A549 (cell line): ENCODE data around the gene ICOSLG. TPM values are rescaled to one million over a fixed set of nuclear protein-coding genes. Genes with fewer than 3 reads are reported as not detected.

Source experiments
- ATAC-seq, 2 experiments: fragments of 200-7000 bp in 1 of 2; fragments of >200 bp in 1 of 2; cut with Nextera tagmentation in 1 of 2; cut with Tn5 transposase in 1 of 2; 3 replicates each; pipeline versions ENCODE4 v1.8.0 to v1.9.1; 2018 to 2020; ENCODE audit warnings: mild to moderate bottlenecking in 1 of 2, moderate library complexity in 1 of 2
- CTCF ChIA-PET: fragments of 300-600 bp; sonication (Branson Sonifier 250); formaldehyde crosslinking; extraction: SDS; loops from one replicate; lab custom pipeline; 2021; ENCODE audit warnings: antibody characterized with exemption, inconsistent platforms; lab: Yijun Ruan, JAX
- POLR2A ChIA-PET: fragments of 350-600 bp; formaldehyde crosslinking; extraction: SDS; loops from one replicate; lab custom pipeline; 2021; ENCODE audit warnings: antibody characterized with exemption, inconsistent platforms; lab: Yijun Ruan, JAX
- DNase-seq, 2 experiments: peaks; one replicate each; pipeline versions ENCODE4 v3.0.0 to v3.0.0-alpha.2; 2011 to 2016; ENCODE audit warnings: low read depth in 1 of 2, low spot score in 1 of 2
- FAIRE-seq: peaks from 2 replicates; lab custom pipeline; 2011; peaks lifted over from hg19 to GRCh38; lab: Jason Lieb, UNC
- H3K27ac ChIP-seq, 2 experiments: fragments of >200 bp; sonication (Bioruptor Twin); formaldehyde crosslinking; 3 replicates each; pipeline ENCODE4 v1.5.1; 2016 to 2017
- H3K4me1 ChIP-seq: fragments of >200 bp; sonication (Bioruptor Twin); formaldehyde crosslinking; 3 replicates; pipeline ENCODE4 v1.6.1; 2016
- H3K4me2 ChIP-seq: fragments of >200 bp; sonication (Bioruptor Twin); formaldehyde crosslinking; 3 replicates; pipeline ENCODE4 v1.6.1; 2016
- H3K4me3 ChIP-seq: fragments of >200 bp; sonication (Bioruptor Twin); formaldehyde crosslinking; 3 replicates; pipeline ENCODE4 v1.5.1; 2016
- H3K9me3 ChIP-seq: fragments of >200 bp; sonication (Bioruptor Twin); formaldehyde crosslinking; 3 replicates; pipeline ENCODE4 v1.6.1; 2016
- ATOH8 ChIP-seq: fragments of 250-450 bp; sonication (Bioruptor Pico); IDR thresholded peaks from 2 replicates; pipeline ENCODE4 v1.5.0; 2020; ENCODE audit warnings: low read depth, mild to moderate bottlenecking, moderate library complexity
- CBX8 ChIP-seq: fragments of 200-600 bp; sonication (generic); IDR thresholded peaks from 2 replicates; pipeline ENCODE4 v1.6.1; 2016
- CTCF ChIP-seq: fragments of >200 bp; sonication (Bioruptor Twin); formaldehyde crosslinking; IDR thresholded peaks from 3 replicates; pipeline ENCODE4 v1.5.1; 2016
- ESRRA ChIP-seq: fragments of 150-350 bp; IDR thresholded peaks from 2 replicates; pipeline ENCODE4 v1.6.1; 2014; ENCODE audit warnings: mild to moderate bottlenecking, low read length, borderline replicate concordance
- FOSB ChIP-seq: fragments of 250-450 bp; sonication (Bioruptor Pico); IDR thresholded peaks from 2 replicates; pipeline ENCODE4 v1.5.0; 2020; ENCODE audit warnings: mild to moderate bottlenecking, moderate library complexity
- FOSL2 ChIP-seq, 2 experiments: fragments of 450-650 bp in 1 of 2; fragments of >200 bp in 1 of 2; sonication (Bioruptor Twin) in 1 of 2; formaldehyde crosslinking; IDR thresholded peaks; 2 replicates each; pipeline versions ENCODE4 v1.5.0 to v1.6.1; 2016 to 2020; ENCODE audit warnings: mild to moderate bottlenecking in 1 of 2, moderate library complexity in 1 of 2
- HDAC2 ChIP-seq: fragments of 200-600 bp; sonication (generic); IDR thresholded peaks from 2 replicates; pipeline ENCODE4 v1.6.1; 2016
- HMGXB4 ChIP-seq: fragments of 250-450 bp; sonication (Bioruptor Pico); IDR thresholded peaks from 2 replicates; pipeline ENCODE4 v1.5.0; 2021; ENCODE audit warnings: mild to moderate bottlenecking, moderate library complexity, borderline replicate concordance
- HOXB13 ChIP-seq: fragments of 250-450 bp; sonication (Bioruptor Pico); IDR thresholded peaks from 2 replicates; pipeline ENCODE4 v1.5.0; 2020; ENCODE audit warnings: low read depth, mild to moderate bottlenecking, moderate library complexity
- POLR2AphosphoS2 ChIP-seq: conservative IDR thresholded peaks from 2 replicates; pipeline ENCODE4 v1.6.1; 2012; ENCODE audit warnings: low read length, improper control_type of control experiment, inconsistent platforms
- RAD21 ChIP-seq, 2 experiments: fragments of >200 bp in 1 of 2; sonication (Bioruptor Twin) in 1 of 2; formaldehyde crosslinking in 1 of 2; IDR thresholded peaks in 1 of 2; conservative IDR thresholded peaks in 1 of 2; 2 replicates in 1 of 2; 3 replicates in 1 of 2; pipeline ENCODE4 v1.6.1; 2012 to 2018; ENCODE audit warnings: inconsistent platforms in 1 of 2
- REST ChIP-seq: fragments of 200-600 bp; sonication (generic); IDR thresholded peaks from 2 replicates; pipeline ENCODE4 v1.6.1; 2016; ENCODE audit warnings: antibody characterized with exemption, mild to moderate bottlenecking, moderate library complexity
- RFX5 ChIP-seq: fragments of 450-650 bp; IDR thresholded peaks from 2 replicates; pipeline ENCODE4 v1.7.1; 2014; ENCODE audit warnings: antibody characterized with exemption, mild to moderate bottlenecking, moderate library complexity
- SMC3 ChIP-seq: fragments of >200 bp; sonication (Bioruptor Twin); formaldehyde crosslinking; IDR thresholded peaks from 3 replicates; pipeline ENCODE4 v1.6.1; 2018; ENCODE audit warnings: inconsistent platforms
- ZC3H11A ChIP-seq: fragments of 450-650 bp; IDR thresholded peaks from 2 replicates; pipeline ENCODE4 v1.6.1; 2014; ENCODE audit warnings: antibody characterized with exemption, mild to moderate bottlenecking
- ZFP36 ChIP-seq: fragments of 450-650 bp; IDR thresholded peaks from 2 replicates; pipeline ENCODE4 v1.6.1; 2014; ENCODE audit warnings: borderline replicate concordance; ENCODE audit not compliant: partially characterized antibody
- ZSCAN20 ChIP-seq: fragments of 250-450 bp; sonication (Bioruptor Pico); IDR thresholded peaks from 2 replicates; pipeline ENCODE4 v1.8.0; 2022; ENCODE audit warnings: mild to moderate bottlenecking, moderate library complexity
- WGBS: methylation state at CpG from one replicate; pipeline ENCODE4 v1.1.6; 2017; ENCODE audit errors: missing lambda C conversion rate; 5-methylcytosine and 5-hydroxymethylcytosine counted together
- polyA plus RNA-seq, 4 experiments: library from polyadenylated mRNA; depleted of rRNA in 3 of 4; stranded (reverse); fragments of >200 nt; fragmentation: RNase III in 1 of 4; extraction: RNeasy Plus Mini Kit Qiagen cat#74134 plus additional on column Dnase treatment in 1 of 4; gene quantifications; 2 replicates in 3 of 4; 3 replicates in 1 of 4; pipeline ENCODE4 v1.2.3, GENCODE V29; 2011 to 2017

Gene ICOSLG
- polyA plus RNA-seq, 2 of the 4 experiments (the other 2 are of a cell fraction): 0.32 to 0.79 TPM

- DNase-seq (no peak), ATAC-seq (no peak), FAIRE-seq (no peak)
- TF ChIP-seq ZFP36 (no peak), RAD21 (conservative IDR thresholded peaks at IDR 0.05 in 1 of 2, IDR thresholded peaks at IDR 0.05 in 1 of 2) (no peak), HOXB13 (CRISPR knock-in tag) (no peak)
- WGBS: 81% methylated on average over 7 of the region's 21 CpGs
- POLR2A ChIA-PET: no interaction called here
- Histone ChIP-seq H3K9me3 (no peaks in the 10 kb centered on the region), H3K27ac (no peak overlapping the region), H3K4me2 (no peak overlapping the region), H3K4me1 (no peaks in the 10 kb centered on the region), H3K4me3 (no peak overlapping the region)
- CTCF ChIA-PET: interaction anchor here (2.3 kb wide), 1 partner anchor 11 kb away, joined by 11 read pairs; no protein-coding TSS in a partner anchor
Measured at GRCh38 chr21:44286086-44286715, 45.5 kb upstream of the ICOSLG start.

- Histone ChIP-seq H3K9me3 (no peaks in the 10 kb centered on the region), H3K27ac (no peak within 1 kb of the TSS), H3K4me3 (no peak within 1 kb of the TSS), H3K4me2 (no peak within 1 kb of the TSS), H3K4me1 (no peaks in the 10 kb centered on the region)
- TF ChIP-seq HMGXB4 (CRISPR knock-in tag): no peak
- TF ChIP-seq CTCF: no peak
- no peak for TF ChIP-seq POLR2AphosphoS2
- TF ChIP-seq ATOH8 (CRISPR knock-in tag): no peak
- no peak for TF ChIP-seq RFX5
- no peak for TF ChIP-seq HDAC2
- TF ChIP-seq REST: no peak
- no peak for TF ChIP-seq ZSCAN20 (CRISPR knock-in tag)
- TF ChIP-seq ESRRA: no peak
- TF ChIP-seq FOSB (CRISPR knock-in tag): no peak
- TF ChIP-seq ZC3H11A: no peak
- TF ChIP-seq FOSL2 (IDR thresholded peaks at IDR 0.05): no peak
- no peak for TF ChIP-seq FOSL2 (CRISPR knock-in tag; IDR thresholded peaks at IDR 0.05)
- no peak for TF ChIP-seq CBX8
- no peak for TF ChIP-seq SMC3
- DNase-seq (no peak), FAIRE-seq (no peak), ATAC-seq (0 out of 6 replicates have a peak, but pooled peaks of 1 of the 2 experiments have one; percentile 30)
- WGBS: 54% methylated on average over 11 of the region's 56 CpGs
- POLR2A ChIA-PET: no interaction called here
- CTCF ChIA-PET: interaction anchor here (2.3 kb wide), 1 partner anchor 12 kb away, joined by 11 read pairs; no protein-coding TSS in a partner anchor
Measured at GRCh38 chr21:44285138-44285992, 44.6 kb upstream of the ICOSLG start, which contains the start of gene AIRE. TSS of gene AIRE (plus strand) at chr21:44285876. CDS start at chr21:44286007, 131 bp downstream.
